ENCODE results near the gene EBI3.

The EBI3 gene

DNA sequence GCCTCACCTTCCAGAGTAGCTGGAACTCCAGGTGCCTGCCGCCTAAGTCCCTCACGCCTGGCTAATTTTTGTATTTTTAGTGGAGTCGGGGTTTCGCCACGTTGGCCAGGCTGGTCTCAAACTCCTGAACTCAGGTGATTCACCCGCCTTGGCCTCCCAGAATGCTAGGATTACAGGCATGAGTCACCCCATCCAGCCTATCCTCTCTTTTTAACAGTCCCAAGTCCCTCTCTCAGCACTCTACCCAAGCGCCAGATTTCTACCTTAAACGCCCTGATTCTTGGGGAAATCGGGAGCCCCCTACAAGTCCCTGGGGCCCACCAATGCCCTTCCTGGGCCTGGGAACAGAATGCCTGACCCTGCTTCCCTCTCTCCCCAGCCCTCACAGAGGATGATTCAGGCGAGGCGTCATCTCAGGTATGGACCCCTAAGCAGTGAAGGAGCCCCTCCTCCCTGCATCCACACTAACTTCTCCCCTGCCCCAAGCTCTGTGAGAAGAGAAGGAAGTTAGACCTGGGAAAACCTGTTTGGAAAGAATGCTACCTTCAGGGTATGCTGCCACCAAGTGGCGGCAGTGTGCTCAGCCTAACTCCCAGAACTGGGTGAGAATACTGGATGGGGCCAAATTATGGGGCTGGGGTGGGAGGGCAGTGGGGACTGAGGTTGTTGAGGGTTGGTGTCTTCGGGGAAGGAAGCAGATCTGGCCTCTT is 20.8 kb upstream of the EBI3 start:
- TF ChIP-seq, protein P1, sequence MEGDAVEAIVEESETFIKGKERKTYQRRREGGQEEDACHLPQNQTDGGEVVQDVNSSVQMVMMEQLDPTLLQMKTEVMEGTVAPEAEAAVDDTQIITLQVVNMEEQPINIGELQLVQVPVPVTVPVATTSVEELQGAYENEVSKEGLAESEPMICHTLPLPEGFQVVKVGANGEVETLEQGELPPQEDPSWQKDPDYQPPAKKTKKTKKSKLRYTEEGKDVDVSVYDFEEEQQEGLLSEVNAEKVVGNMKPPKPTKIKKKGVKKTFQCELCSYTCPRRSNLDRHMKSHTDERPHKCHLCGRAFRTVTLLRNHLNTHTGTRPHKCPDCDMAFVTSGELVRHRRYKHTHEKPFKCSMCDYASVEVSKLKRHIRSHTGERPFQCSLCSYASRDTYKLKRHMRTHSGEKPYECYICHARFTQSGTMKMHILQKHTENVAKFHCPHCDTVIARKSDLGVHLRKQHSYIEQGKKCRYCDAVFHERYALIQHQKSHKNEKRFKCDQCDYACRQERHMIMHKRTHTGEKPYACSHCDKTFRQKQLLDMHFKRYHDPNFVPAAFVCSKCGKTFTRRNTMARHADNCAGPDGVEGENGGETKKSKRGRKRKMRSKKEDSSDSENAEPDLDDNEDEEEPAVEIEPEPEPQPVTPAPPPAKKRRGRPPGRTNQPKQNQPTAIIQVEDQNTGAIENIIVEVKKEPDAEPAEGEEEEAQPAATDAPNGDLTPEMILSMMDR (IDR thresholded peaks at IDR 0.05), result no peak
- H3K36me3 Mint-ChIP-seq (ENCODE audit: low read depth), result no peaks in the 10 kb centered on the region
- no peak for DNase-seq
- peaks cover 61% of the 10 kb centered on the region for H3K27me3 Mint-ChIP-seq (ENCODE audit: low read depth, poor library complexity)
- no peaks in the 10 kb centered on the region for H3K9me3 Mint-ChIP-seq
- H3K4me3 Mint-ChIP-seq, result no peak overlapping the region
- H3K4me1 Mint-ChIP-seq, result no peaks in the 10 kb centered on the region
- no peak overlapping the region for H3K27ac Mint-ChIP-seq

DNA sequence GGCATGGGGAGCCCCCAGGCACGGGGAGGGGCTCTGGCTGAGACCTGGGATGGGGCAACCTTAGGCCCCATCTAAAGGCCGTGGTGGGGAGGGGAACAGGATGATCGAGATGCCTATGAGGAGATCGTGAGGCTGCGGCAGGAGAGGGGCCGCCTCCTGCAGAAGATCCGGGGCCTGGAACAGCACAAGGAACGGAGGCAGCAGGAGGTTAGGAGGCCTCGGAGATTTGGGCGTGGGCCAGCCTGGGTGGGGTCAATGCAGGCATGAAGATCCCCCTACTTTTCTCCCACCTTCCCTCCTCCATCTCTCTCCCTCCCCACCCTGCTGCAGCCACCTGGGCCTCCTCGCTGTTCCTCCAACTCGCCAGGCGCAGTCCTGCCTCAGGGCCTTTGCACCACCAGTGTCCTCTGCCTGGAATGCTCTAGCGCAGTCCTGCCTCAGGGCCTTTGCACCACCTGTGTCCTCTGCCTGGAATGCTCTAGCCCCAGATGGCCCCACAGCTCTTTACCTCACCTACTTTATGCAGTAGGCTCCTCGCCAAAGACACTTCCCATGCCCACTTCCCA is 19.1 kb upstream of the EBI3 start:
- H3K27ac Mint-ChIP-seq, result no peak overlapping the region
- TF ChIP-seq, protein P1 (IDR thresholded peaks at IDR 0.05), result no peak
- H3K36me3 Mint-ChIP-seq (ENCODE audit: low read depth), result no peaks in the 10 kb centered on the region
- peaks cover 60% of the 10 kb centered on the region for H3K27me3 Mint-ChIP-seq (ENCODE audit: low read depth, poor library complexity)
- H3K4me3 Mint-ChIP-seq, result no peak overlapping the region
- DNase-seq, result no peak
- H3K4me1 Mint-ChIP-seq, result no peaks in the 10 kb centered on the region
- no peaks in the 10 kb centered on the region for H3K9me3 Mint-ChIP-seq

DNA sequence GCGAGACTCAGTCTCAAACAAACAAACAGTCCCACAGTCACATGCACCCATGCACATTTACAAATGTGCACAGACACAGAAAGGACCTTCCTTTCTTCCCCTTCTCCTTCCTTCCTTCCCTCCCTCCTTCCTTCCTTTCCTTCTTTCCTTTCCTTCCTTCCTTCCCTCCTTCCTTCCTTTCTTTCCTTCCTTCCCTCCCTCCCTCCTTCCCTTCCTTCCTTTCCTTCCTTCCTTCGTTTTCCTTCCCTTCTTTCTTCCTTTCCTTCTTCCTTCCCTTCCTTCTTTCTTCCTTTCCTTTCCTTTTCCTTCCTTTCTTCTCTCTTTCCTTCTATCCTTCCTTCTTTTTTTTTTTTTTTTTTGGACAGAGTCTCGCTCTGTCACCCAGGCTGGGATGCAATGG is 16.2 kb upstream of the EBI3 start:
- Mint-ChIP-seq H3K4me1 (no peaks in the 10 kb centered on the region), H3K27ac (no peak overlapping the region), H3K4me3 (no peak overlapping the region), H3K36me3 (ENCODE audit: low read depth) (no peaks in the 10 kb centered on the region), H3K27me3 (ENCODE audit: low read depth, poor library complexity) (peaks cover 45% of the 10 kb centered on the region), H3K9me3 (peaks cover 6% of the 10 kb centered on the region)
- TF ChIP-seq, protein P1 (IDR thresholded peaks at IDR 0.05), result no peak
- no peak for DNase-seq

DNA sequence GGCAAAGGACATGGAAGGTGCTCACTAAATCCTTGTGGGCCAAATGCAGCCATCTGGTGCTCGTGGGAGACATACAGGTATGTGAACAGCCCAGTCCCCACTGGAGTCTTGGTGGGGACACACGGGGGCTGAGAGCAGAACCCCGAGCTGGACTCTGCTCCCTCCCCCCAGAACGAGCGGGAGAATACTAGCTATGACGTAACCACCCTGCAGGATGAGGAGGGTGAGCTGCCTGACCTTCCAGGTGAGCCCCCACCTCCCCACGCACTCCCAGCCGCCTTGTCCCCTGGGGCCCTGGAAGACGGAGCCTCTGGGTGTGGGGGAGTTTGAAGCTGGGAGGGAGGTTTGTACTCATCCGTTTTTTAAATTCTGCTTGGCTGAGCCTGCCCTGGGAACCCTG is 13.5 kb upstream of the EBI3 start:
- Mint-ChIP-seq H3K4me3 (no peak overlapping the region), H3K27me3 (ENCODE audit: low read depth, poor library complexity) (peaks cover 48% of the 10 kb centered on the region), H3K9me3 (peaks cover 6% of the 10 kb centered on the region), H3K4me1 (no peaks in the 10 kb centered on the region), H3K27ac (no peak overlapping the region), H3K36me3 (ENCODE audit: low read depth) (no peaks in the 10 kb centered on the region)
- DNase-seq, result no peak
- TF ChIP-seq, protein P1 (IDR thresholded peaks at IDR 0.05), result no peak

DNA sequence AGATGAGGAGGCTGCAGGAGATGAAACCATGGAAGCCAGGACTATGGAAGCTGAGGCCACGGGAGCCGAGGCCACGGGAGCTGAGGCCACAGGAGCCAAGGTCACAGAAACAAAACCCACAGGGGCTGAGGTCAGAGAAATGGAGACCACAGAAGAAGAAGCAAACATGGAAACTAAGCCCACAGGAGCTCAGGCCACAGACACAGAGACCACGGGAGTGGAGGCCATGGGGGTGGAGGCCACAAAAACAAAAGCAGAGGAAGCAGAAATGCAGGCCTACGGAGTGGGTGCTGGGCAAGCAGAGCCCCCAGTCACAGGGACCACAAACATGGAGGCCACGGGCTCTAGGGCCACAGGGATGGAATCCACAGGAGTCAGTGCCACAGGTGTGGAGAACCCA is 12.5 kb upstream of the EBI3 start:
- DNase-seq, result no peak
- Mint-ChIP-seq H3K36me3 (ENCODE audit: low read depth) (no peaks in the 10 kb centered on the region), H3K27ac (no peak overlapping the region), H3K4me1 (no peaks in the 10 kb centered on the region), H3K4me3 (no peak overlapping the region), H3K27me3 (ENCODE audit: low read depth, poor library complexity) (peaks cover 39% of the 10 kb centered on the region), H3K9me3 (peaks cover 6% of the 10 kb centered on the region)
- TF ChIP-seq, protein P1 (IDR thresholded peaks at IDR 0.05), result no peak

Data from nephron progenitor cell (in vitro differentiated cells).